Activated CD4-positive, alpha-beta T cell treated with anti-CD3 and anti-CD28 coated beads, Interleukin-2, amount 10 ng/mL, durations not matched to agents 24 days and 14 days (primary cell): ENCODE measurements around the gene PACRG. TPM values are rescaled to one million over a fixed set of nuclear protein-coding genes. Genes with fewer than 3 reads are reported as not detected.
A peak's percentile ranks its signal among the peaks of the same experiment; 100 is the strongest.
"Not testable (repeated sequence)": the region's sequence is repeated elsewhere in the genome, so short reads cannot be mapped to it uniquely, and the experiment has no call there.

Experiments
- DNase-seq: peaks from one replicate; pipeline ENCODE4 v3.0.0; 2022
- H3K27ac Mint-ChIP-seq: one replicate; pipeline ENCODE4 v1.8.0; 2022; ENCODE audit warnings: mild to moderate bottlenecking, mixed read lengths
- H3K27me3 Mint-ChIP-seq: one replicate; pipeline ENCODE4 v1.8.0; 2022; ENCODE audit warnings: mixed read lengths
- H3K36me3 Mint-ChIP-seq: one replicate; pipeline ENCODE4 v1.8.0; 2022; ENCODE audit warnings: low read depth, mild to moderate bottlenecking, mixed read lengths
- H3K4me1 Mint-ChIP-seq: one replicate; pipeline ENCODE4 v1.8.0; 2021; ENCODE audit warnings: mixed read lengths
- H3K4me3 Mint-ChIP-seq: one replicate; pipeline ENCODE4 v1.8.0; 2022; ENCODE audit warnings: mild to moderate bottlenecking, moderate library complexity, mixed read lengths
- H3K9me3 Mint-ChIP-seq: one replicate; pipeline ENCODE4 v1.8.0; 2021; ENCODE audit warnings: mixed read lengths
- intact Hi-C: fragments of 100-400 bp; cut with micrococcal nuclease; formaldehyde crosslinking; loops from one replicate; pipeline ENCODE4 v1.15.1; 2023
- total RNA-seq: library from RNA; stranded (reverse); gene quantifications from 2 replicates; pipeline ENCODE4 v1.2.3, GENCODE V29; 2022

Gene PACRG
- not detected in 2 replicates for total RNA-seq

DNA sequence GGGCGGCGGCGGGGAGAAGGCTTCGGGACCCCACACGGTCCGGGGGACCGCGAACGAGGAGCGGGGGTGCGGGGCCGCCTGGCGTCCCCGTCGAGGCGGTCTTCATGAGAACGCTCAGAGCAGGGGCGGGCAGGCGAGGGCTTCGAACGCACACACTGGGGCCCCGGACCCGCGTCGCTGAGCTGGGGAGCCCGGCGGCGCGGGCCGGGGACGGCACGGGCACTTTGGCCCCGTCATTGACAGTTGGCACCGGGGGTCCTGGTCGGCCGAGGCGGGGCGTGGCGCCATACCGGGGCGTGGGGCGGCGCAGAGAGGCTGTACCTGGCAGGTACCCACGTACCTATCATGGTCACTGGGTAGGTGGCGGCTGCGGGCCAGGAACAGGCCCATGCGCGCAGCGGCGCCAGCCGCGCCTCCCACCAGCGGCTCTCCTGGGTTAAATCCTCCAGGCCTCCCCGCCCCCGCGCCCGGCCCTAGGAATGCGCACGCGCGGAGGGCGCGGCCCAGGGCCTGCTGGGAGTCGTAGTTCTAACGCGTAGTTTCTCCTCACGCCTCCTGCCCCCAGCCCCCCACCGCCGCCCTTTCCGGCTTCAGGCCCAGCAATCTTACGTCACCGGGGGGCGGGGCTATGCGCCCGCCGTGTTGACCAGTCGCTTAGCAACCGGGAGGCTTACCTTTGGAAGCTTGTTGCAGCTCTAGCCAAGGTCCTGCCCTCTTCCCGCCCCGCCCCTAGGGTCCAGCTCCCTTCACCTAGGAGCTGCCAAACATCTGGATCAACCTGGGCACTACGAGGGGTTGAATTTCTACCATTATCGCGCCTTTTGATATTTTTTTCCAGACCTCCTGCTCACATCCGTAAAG is at the start of gene PACRG, which contains the start of gene PRKN:
TSS of gene PACRG (plus strand) at position 653 of the 861 bp plus-strand sequence.
TSS of gene PRKN (minus strand) at position 445 of the 861 bp plus-strand sequence.
- Mint-ChIP-seq H3K36me3 (no peaks in the 10 kb centered on the region), H3K9me3 (no peaks in the 10 kb centered on the region), H3K27ac (peak within 1 kb of the TSS; percentile 91), H3K4me3 (peak within 1 kb of the TSS; percentile 92), H3K27me3 (peaks cover 3% of the 10 kb centered on the region), H3K4me1 (peaks cover 6% of the 10 kb centered on the region)
- intact Hi-C loops: loop anchor here (5.0 kb wide), 2 partner anchors 1455 to 1735 kb away; partner anchors contain the start of genes AGPAT4 and MAP3K4
- peak; percentile 99 for DNase-seq

DNA sequence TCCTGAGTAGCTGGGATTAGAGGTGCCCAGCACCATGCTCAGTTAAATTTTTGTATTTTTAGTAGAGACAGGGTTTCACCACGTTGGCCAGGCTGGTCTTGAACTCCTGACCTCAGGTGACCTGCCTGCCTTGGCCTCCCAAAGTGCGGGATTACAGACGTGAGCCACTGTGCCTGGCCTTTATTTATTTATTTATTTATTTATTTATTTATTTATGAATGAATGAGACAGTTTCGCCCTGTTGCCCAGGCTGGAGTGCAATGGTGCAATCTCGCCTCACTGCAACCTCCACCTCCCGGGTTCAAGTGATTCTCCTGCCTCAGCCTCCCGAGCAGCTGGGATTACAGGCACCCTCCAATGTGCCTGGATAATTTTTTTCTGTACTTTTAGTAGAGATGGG is 48.9 kb upstream of the PACRG start:
- H3K4me3 Mint-ChIP-seq, H3K4me1 Mint-ChIP-seq, H3K27ac Mint-ChIP-seq, H3K9me3 Mint-ChIP-seq, H3K36me3 Mint-ChIP-seq, intact Hi-C loops, H3K27me3 Mint-ChIP-seq, DNase-seq: not testable (repeated sequence)

DNA sequence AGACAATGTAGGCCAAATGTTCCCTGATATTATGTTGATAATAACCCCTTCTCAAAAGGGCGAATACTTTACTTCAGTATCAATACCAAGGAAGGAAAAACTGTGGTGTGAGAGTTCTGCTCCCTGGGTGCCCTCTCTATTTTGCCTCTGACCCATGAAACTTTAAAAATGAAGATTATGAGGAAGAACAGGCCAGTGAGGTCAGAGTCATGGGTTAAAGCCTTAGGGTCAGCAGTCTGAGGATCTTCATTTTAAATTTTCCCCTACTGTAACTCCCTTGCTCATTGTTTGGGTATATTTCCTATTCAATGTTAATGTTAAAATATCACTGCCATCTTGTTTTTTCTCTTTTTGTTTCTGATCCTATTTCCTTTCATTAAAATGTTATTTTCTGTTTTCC is 48.1 kb upstream of the PACRG start:
- no peaks in the 10 kb centered on the region for H3K27me3 Mint-ChIP-seq
- H3K27ac Mint-ChIP-seq: no peak overlapping the region
- no peak overlapping the region for H3K4me3 Mint-ChIP-seq
- H3K36me3 Mint-ChIP-seq: no peaks in the 10 kb centered on the region
- no peaks in the 10 kb centered on the region for H3K4me1 Mint-ChIP-seq
- H3K9me3 Mint-ChIP-seq: peaks cover 4% of the 10 kb centered on the region
- DNase-seq: no peak
- intact Hi-C loops: no loop called here

DNA sequence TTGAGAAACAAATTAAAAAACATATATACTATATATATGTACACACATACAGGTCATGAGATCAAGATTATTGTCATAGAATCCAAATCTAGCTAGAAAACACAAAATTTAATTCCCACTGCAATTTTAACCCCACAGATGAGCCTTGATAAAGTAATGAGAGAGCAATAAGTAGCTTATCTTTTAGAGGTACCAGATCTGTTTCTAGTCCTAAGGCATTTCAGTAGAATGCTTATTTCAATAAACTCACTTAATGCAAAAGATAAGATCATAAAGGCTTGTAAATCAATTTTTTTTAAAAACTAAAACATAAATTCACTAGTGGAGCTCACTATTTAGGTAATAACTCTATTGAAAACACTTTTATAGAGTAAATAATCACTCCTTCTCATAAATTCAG is 47.4 kb upstream of the PACRG start:
- no peaks in the 10 kb centered on the region for H3K36me3 Mint-ChIP-seq
- H3K4me1 Mint-ChIP-seq: no peaks in the 10 kb centered on the region
- DNase-seq: no peak
- peaks cover 4% of the 10 kb centered on the region for H3K9me3 Mint-ChIP-seq
- no peak overlapping the region for H3K27ac Mint-ChIP-seq
- intact Hi-C loops: no loop called here
- no peaks in the 10 kb centered on the region for H3K27me3 Mint-ChIP-seq
- no peak overlapping the region for H3K4me3 Mint-ChIP-seq

DNA sequence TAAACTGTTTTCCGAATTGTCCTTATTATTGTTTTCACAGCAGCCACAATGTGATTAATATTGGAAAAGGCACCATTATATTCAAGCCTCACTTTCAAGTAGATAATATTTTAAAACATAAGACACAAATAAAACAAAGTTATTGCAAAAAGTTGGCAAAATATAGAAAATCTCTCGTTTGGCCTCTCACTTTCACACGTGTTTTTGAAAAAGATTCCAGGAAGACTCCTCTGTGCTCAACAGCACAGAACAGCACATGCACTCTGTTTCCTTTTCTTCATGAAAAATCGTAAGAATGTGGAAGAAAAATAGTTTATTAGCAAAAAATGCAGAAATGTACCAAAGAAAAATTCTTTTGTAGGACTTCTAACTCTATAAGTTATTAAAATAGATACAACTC is 46.9 kb upstream of the PACRG start:
- Mint-ChIP-seq H3K27me3 (no peaks in the 10 kb centered on the region), H3K4me1 (no peaks in the 10 kb centered on the region), H3K9me3 (peaks cover 4% of the 10 kb centered on the region), H3K4me3 (no peak overlapping the region), H3K36me3 (no peaks in the 10 kb centered on the region), H3K27ac (no peak overlapping the region)
- DNase-seq: no peak
- intact Hi-C loops: no loop called here

DNA sequence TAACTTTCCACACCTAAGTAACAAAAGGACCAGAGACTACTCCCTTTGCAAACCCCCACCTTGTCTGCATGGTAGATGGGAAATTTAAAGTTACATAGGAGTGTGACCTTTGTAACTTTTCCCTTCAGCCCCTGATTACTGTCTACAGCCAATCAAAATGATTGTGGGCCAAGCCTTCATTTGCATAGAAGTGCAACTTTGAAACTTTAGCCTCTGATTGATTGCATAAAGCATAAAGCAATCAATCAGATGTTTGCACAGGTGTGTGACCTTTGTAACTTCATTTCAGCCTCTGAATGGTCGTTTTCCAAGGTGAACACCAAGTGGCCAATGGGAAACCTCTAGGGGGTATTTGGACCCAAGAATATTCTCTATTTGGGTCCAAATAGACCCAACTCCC is 46.3 kb upstream of the PACRG start:
- H3K4me1 Mint-ChIP-seq: no peaks in the 10 kb centered on the region
- no peaks in the 10 kb centered on the region for H3K36me3 Mint-ChIP-seq
- H3K4me3 Mint-ChIP-seq: no peak overlapping the region
- intact Hi-C loops: no loop called here
- no peak for DNase-seq
- H3K9me3 Mint-ChIP-seq: peaks cover 4% of the 10 kb centered on the region
- H3K27ac Mint-ChIP-seq: no peak overlapping the region
- H3K27me3 Mint-ChIP-seq: no peaks in the 10 kb centered on the region

DNA sequence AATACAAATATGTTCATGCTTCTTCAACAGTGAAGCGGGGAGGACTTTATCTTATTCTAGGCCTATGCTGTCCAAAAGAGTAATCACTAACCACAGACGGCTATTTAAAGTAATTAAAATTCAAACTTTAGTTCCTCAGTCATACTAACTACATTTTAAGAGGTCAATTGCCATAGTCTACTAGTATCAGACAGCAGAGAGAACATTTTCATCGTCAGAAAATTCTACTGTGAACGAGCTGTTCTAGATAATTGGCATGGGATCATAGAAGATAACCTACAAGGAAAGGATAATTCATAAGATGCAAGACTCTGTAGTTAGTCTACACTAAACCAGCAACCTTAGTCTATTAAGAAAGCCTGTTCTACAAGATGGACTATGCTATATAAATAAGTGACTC is 44.6 kb upstream of the PACRG start:
- DNase-seq: no peak
- no peaks in the 10 kb centered on the region for H3K27me3 Mint-ChIP-seq
- H3K36me3 Mint-ChIP-seq: no peaks in the 10 kb centered on the region
- H3K9me3 Mint-ChIP-seq: peaks cover 4% of the 10 kb centered on the region
- H3K27ac Mint-ChIP-seq: no peak overlapping the region
- no peaks in the 10 kb centered on the region for H3K4me1 Mint-ChIP-seq
- intact Hi-C loops: no loop called here
- no peak overlapping the region for H3K4me3 Mint-ChIP-seq

DNA sequence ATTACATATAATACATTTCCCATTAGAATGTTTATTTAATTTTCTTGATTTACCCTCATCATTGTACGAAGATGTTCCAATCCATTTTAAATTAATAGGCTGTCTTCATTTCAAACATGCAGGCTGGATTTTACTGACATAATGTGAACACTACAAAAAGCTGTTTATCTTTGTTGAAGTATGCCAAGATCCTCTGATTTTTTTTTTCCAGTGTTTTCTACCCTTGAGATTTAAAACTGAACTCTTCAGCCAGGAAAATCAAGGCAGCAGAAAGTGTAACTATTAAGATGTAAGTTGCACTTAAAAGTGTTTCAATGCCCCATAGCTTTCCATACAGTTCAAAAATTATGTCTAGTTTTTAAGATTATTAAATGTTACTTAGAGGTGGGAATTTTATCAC is 43.7 kb upstream of the PACRG start:
- Mint-ChIP-seq H3K27me3 (no peaks in the 10 kb centered on the region), H3K4me1 (no peaks in the 10 kb centered on the region), H3K27ac (no peak overlapping the region), H3K4me3 (no peak overlapping the region), H3K36me3 (no peaks in the 10 kb centered on the region), H3K9me3 (peaks cover 4% of the 10 kb centered on the region)
- no peak for DNase-seq
- intact Hi-C loops: no loop called here

DNA sequence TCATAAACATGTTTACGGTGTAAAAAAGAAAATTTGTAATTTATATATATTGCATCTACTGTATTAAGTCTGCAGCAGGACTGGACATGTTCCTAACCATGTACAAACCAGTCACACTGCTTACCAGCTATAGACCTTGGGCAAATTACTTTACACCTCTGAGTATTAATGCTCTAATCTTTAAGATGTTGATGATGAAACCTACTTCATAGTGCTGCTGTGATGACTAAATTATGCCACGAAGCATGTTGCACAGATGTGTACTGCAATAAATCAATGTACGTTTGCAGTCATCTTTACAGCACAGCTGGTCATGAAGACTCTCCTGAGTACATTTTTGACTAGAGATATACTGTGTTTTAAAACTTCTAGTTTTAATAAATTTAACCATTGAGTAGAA is 42.8 kb upstream of the PACRG start:
- H3K27me3 Mint-ChIP-seq: no peaks in the 10 kb centered on the region
- intact Hi-C loops: no loop called here
- DNase-seq: no peak
- no peaks in the 10 kb centered on the region for H3K4me1 Mint-ChIP-seq
- H3K9me3 Mint-ChIP-seq: peaks cover 4% of the 10 kb centered on the region
- no peaks in the 10 kb centered on the region for H3K36me3 Mint-ChIP-seq
- no peak overlapping the region for H3K27ac Mint-ChIP-seq
- H3K4me3 Mint-ChIP-seq: no peak overlapping the region

DNA sequence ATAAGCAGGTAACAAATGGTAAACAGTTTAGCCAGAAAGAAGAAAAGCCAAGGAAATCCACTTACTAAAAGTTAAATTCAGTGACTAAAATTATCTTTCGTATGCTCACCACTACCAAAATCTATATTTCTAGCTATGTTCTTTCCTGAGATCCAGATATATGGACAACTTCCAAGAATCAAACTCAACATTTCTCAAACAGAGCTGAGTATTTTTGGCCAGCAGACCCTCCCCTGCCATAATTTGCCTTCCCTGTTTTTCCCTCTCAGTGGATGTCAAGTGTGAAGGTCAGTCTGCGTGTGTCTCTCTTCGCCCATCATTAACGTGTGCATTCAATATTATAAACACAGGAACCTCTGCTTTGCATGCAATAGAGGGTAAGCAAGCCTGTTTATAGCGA is 42.2 kb upstream of the PACRG start:
- intact Hi-C loops: no loop called here
- Mint-ChIP-seq H3K9me3 (peaks cover 4% of the 10 kb centered on the region), H3K36me3 (no peaks in the 10 kb centered on the region), H3K27ac (no peak overlapping the region), H3K27me3 (no peaks in the 10 kb centered on the region), H3K4me3 (no peak overlapping the region), H3K4me1 (no peaks in the 10 kb centered on the region)
- no peak for DNase-seq

DNA sequence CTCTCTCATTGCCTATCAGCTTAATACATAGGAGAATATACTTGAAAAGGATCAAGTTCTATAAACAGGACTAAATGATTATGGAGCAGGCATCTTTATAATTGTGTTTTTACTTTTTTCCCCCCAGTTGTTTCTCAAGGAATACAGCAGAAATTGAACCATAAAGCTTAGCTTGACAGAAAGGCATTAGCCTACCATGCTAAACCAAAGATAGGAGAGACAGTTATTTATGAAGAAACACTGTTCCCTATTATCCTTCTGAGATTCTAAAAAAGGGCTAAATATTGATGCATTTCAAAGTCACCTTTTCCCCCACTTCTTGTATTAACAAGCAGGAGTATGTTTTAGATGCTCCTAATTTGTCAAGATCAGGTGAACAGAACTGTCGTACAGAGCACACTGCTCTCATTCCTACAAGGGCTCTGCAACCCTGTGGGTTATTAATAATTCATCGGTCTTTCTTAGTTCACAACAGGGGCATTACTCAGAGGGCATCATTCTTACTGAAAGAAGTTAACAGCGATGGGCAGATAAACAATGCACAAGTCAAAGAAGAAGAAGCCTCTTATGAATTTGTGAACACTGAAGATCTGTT is 38.9 kb upstream of the PACRG start:
- no peak for DNase-seq
- no peaks in the 10 kb centered on the region for H3K36me3 Mint-ChIP-seq
- H3K4me3 Mint-ChIP-seq: no peak overlapping the region
- H3K4me1 Mint-ChIP-seq: no peaks in the 10 kb centered on the region
- intact Hi-C loops: no loop called here
- no peaks in the 10 kb centered on the region for H3K27me3 Mint-ChIP-seq
- no peaks in the 10 kb centered on the region for H3K9me3 Mint-ChIP-seq
- H3K27ac Mint-ChIP-seq: no peak overlapping the region

DNA sequence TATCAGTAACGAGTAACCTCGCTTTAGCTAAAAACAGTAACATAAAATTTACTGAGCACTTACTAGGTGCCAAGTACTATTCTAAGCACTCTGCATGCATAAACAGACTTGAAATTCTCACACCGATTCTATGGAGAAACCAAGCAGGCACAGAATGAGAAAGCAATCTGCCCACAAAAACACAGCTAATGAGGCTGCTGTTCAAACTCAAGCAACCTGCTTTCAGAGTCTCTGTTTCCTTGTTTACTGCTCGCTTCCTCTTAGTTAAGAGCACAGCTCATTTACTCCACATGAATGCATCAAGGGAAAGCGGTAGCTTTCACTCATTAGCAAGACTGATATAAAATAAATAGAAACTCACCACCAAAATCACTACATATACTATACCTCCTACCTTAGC is 37.6 kb upstream of the PACRG start:
- no peaks in the 10 kb centered on the region for H3K4me1 Mint-ChIP-seq
- no peaks in the 10 kb centered on the region for H3K9me3 Mint-ChIP-seq
- no peak overlapping the region for H3K27ac Mint-ChIP-seq
- H3K4me3 Mint-ChIP-seq: no peak overlapping the region
- intact Hi-C loops: no loop called here
- no peaks in the 10 kb centered on the region for H3K36me3 Mint-ChIP-seq
- no peaks in the 10 kb centered on the region for H3K27me3 Mint-ChIP-seq
- no peak for DNase-seq

DNA sequence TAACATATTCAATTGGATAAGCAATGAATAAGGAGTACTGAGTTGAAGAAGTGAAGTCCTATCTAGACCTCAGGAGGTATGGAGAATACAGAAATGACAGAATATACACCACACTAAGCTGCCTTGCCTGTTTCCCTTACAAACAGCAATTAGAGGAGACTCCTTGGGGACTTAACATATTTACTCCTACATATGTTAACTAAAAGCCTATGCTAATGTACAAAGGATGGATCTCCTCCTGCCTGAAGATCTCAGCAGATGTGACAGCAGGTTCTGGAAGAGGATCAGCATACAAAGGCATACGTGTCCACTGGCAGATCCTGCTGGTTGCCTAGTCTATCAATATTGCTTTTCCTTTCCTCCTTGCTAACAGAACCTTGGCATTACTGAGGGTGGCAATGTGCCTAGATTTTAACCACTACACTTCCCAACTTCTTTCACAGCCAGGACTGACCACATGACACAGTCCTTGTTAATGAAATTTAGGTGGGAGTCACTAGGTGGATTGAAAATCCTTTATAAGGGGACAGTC is 29.8 kb upstream of the PACRG start:
- no peak overlapping the region for H3K27ac Mint-ChIP-seq
- H3K36me3 Mint-ChIP-seq: no peaks in the 10 kb centered on the region
- intact Hi-C loops: no loop called here
- H3K27me3 Mint-ChIP-seq: no peaks in the 10 kb centered on the region
- no peak overlapping the region for H3K4me3 Mint-ChIP-seq
- DNase-seq: no peak
- H3K4me1 Mint-ChIP-seq: no peaks in the 10 kb centered on the region
- no peaks in the 10 kb centered on the region for H3K9me3 Mint-ChIP-seq

DNA sequence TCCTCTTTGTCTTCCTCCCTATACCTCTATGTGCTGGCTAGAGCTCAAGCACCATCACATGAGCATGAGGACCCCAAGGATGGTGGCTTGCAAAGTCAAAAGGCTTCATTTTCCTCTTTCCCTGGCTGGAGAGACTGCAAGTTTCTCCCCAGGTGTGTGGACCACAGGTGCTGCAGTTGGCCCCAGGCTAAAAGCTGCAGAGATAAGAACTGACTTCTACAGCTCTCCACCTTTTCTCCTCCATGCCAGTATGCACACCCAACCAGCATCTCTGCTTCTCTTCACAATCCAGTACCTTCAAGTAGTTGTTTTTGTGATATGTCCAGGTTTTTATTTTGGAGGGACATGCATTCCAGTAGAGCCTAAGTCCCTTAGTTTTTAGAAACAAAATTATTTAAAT is 29.3 kb upstream of the PACRG start:
- no peaks in the 10 kb centered on the region for H3K27me3 Mint-ChIP-seq
- H3K4me1 Mint-ChIP-seq: no peaks in the 10 kb centered on the region
- no peaks in the 10 kb centered on the region for H3K9me3 Mint-ChIP-seq
- no peak for DNase-seq
- H3K36me3 Mint-ChIP-seq: no peaks in the 10 kb centered on the region
- no peak overlapping the region for H3K4me3 Mint-ChIP-seq
- intact Hi-C loops: no loop called here
- no peak overlapping the region for H3K27ac Mint-ChIP-seq
